ENCODE data around the gene RPA1.
"Not testable (repeated sequence)": the region's sequence is repeated elsewhere in the genome, so short reads cannot be mapped to it uniquely, and the experiment has no call there.

DNA sequence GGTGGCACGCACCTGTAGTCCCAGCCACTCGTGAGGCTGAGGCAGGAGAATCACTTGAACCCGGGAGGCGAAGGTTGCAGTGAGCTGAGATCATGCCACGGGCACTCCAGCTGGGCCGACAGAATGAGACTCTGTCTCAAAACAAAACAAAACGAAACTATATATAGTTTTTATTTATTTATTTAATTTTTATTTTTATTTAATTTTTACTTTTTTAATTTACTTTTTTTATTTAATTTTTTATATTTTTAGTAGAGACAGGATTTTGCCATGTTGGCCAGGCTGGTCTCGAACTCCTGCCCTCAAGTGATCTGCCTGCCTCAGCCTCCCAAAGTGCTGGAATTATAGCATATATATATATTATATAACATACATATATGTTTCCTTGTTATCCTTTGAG, 26.7 kb downstream of the RPA1 start:
- not testable (repeated sequence) for TF ChIP-seq POLR2A (IDR thresholded peaks at IDR 0.05; ENCODE audit: extremely low read depth, insufficient read length)
- TF ChIP-seq, protein P1, sequence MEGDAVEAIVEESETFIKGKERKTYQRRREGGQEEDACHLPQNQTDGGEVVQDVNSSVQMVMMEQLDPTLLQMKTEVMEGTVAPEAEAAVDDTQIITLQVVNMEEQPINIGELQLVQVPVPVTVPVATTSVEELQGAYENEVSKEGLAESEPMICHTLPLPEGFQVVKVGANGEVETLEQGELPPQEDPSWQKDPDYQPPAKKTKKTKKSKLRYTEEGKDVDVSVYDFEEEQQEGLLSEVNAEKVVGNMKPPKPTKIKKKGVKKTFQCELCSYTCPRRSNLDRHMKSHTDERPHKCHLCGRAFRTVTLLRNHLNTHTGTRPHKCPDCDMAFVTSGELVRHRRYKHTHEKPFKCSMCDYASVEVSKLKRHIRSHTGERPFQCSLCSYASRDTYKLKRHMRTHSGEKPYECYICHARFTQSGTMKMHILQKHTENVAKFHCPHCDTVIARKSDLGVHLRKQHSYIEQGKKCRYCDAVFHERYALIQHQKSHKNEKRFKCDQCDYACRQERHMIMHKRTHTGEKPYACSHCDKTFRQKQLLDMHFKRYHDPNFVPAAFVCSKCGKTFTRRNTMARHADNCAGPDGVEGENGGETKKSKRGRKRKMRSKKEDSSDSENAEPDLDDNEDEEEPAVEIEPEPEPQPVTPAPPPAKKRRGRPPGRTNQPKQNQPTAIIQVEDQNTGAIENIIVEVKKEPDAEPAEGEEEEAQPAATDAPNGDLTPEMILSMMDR (IDR thresholded peaks at IDR 0.05; ENCODE audit: low read depth, low read length), result not testable (repeated sequence)
- TF ChIP-seq, protein P2, sequence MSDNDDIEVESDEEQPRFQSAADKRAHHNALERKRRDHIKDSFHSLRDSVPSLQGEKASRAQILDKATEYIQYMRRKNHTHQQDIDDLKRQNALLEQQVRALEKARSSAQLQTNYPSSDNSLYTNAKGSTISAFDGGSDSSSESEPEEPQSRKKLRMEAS (IDR thresholded peaks at IDR 0.05; ENCODE audit: low read depth, low read length), result not testable (repeated sequence)

Data from NB4 (cell line).